HEK293 (cell line): ENCODE data around the gene PRF1.
A peak's percentile ranks its signal among the peaks of the same experiment; 100 is the strongest.

Source experiments
- CTCF ChIA-PET: fragments of 350-600 bp; formaldehyde crosslinking; extraction: SDS; loops from one replicate; lab custom pipeline; 2021; ENCODE audit warnings: antibody characterized with exemption; lab: Yijun Ruan, JAX
- POLR2A ChIA-PET: fragments of 300-600 bp; formaldehyde crosslinking; extraction: SDS; loops from one replicate; lab custom pipeline; 2020; ENCODE audit warnings: antibody characterized with exemption, inconsistent platforms; lab: Yijun Ruan, JAX
- H3K27ac ChIP-seq: fragments of 200-500 bp; sonication (Bioruptor generic); 2 replicates; pipeline ENCODE4 v1.5.1; 2014; ENCODE audit warnings: low read depth, low read length, control low read depth, inconsistent platforms; ENCODE audit errors: extremely low read depth
- H3K36me3 ChIP-seq, 2 experiments: fragments of 200-500 bp in 1 of 2; sonication (Bioruptor generic) in 1 of 2; 1 replicate in 1 of 2; 2 replicates in 1 of 2; pipeline ENCODE4 v1.5.1; 2014 to 2017; ENCODE audit warnings: inconsistent platforms in 2 of 2, low read length in 2 of 2; ENCODE audit not compliant: control insufficient read depth in 2 of 2, insufficient read depth in 1 of 2
- H3K4me1 ChIP-seq: fragments of 200-500 bp; sonication (Bioruptor generic); 2 replicates; pipeline ENCODE4 v1.5.1; 2014; ENCODE audit warnings: mild to moderate bottlenecking, low read length, inconsistent platforms; ENCODE audit not compliant: control insufficient read depth, insufficient read depth
- H3K4me3 ChIP-seq: 2 replicates; pipeline ENCODE4 v1.5.1; 2011; ENCODE audit warnings: low read depth, mild to moderate bottlenecking, control low read depth, low read length, moderate library complexity
- H3K9me3 ChIP-seq: fragments of 200-500 bp; sonication (Bioruptor generic); 2 replicates; pipeline ENCODE4 v1.5.1; 2014; ENCODE audit warnings: low read depth, low read length, inconsistent platforms; ENCODE audit not compliant: control insufficient read depth, insufficient read depth
- BCL11A ChIP-seq: fragments of 450-650 bp; formaldehyde crosslinking; IDR thresholded peaks from 2 replicates; pipeline ENCODE4 v1.5.1; 2016; ENCODE audit warnings: low read depth, missing biosample characterization, missing genetic modification characterization
- EGR2 ChIP-seq: fragments of 450-650 bp; formaldehyde crosslinking; IDR thresholded peaks from 2 replicates; pipeline ENCODE4 v1.5.1; 2016; ENCODE audit warnings: low read depth, missing biosample characterization, missing genetic modification characterization
- PBX3 ChIP-seq: sonication (generic); formaldehyde crosslinking; IDR thresholded peaks from 2 replicates; pipeline ENCODE4 v1.8.1; 2022; ENCODE audit warnings: mild to moderate bottlenecking, moderate library complexity, missing genetic modification reagents
- SETDB1 ChIP-seq: IDR thresholded peaks from one replicate; pipeline ENCODE4 v1.6.1; 2017; ENCODE audit warnings: mild to moderate bottlenecking, low read length, moderate library complexity, mixed read lengths; ENCODE audit not compliant: insufficient read length
- ZBTB1 ChIP-seq: fragments of 450-650 bp; formaldehyde crosslinking; IDR thresholded peaks from 2 replicates; pipeline ENCODE4 v1.5.1; 2016; ENCODE audit warnings: missing biosample characterization, missing genetic modification characterization
- ZBTB10 ChIP-seq: fragments of 450-650 bp; formaldehyde crosslinking; IDR thresholded peaks from 2 replicates; pipeline ENCODE4 v1.5.1; 2016; ENCODE audit warnings: missing biosample characterization, missing genetic modification characterization
- ZBTB21 ChIP-seq: fragments of 450-650 bp; formaldehyde crosslinking; IDR thresholded peaks from 2 replicates; pipeline ENCODE4 v1.5.1; 2017; ENCODE audit warnings: missing biosample characterization, missing genetic modification characterization
- ZFHX2 ChIP-seq: fragments of 450-650 bp; formaldehyde crosslinking; conservative IDR thresholded peaks from 2 replicates; pipeline ENCODE4 v1.5.1; 2016; ENCODE audit warnings: missing biosample characterization, missing genetic modification characterization
- ZNF169 ChIP-seq: fragments of 450-650 bp; formaldehyde crosslinking; IDR thresholded peaks from 2 replicates; pipeline ENCODE4 v1.5.1; 2016; ENCODE audit warnings: missing biosample characterization, missing genetic modification characterization
- ZNF184 ChIP-seq: fragments of 450-650 bp; IDR thresholded peaks from 2 replicates; pipeline ENCODE4 v1.5.1; 2018; ENCODE audit warnings: missing biosample characterization, mild to moderate bottlenecking, missing genetic modification characterization
- ZNF223 ChIP-seq: fragments of 450-650 bp; formaldehyde crosslinking; IDR thresholded peaks from 2 replicates; pipeline ENCODE4 v1.5.1; 2016; ENCODE audit warnings: missing biosample characterization, missing genetic modification characterization
- ZNF292 ChIP-seq: fragments of 450-650 bp; formaldehyde crosslinking; IDR thresholded peaks from 2 replicates; pipeline ENCODE4 v1.5.1; 2016; ENCODE audit warnings: low read depth, missing biosample characterization, missing genetic modification characterization, borderline replicate concordance
- ZNF544 ChIP-seq: fragments of 450-650 bp; formaldehyde crosslinking; IDR thresholded peaks from 2 replicates; pipeline ENCODE4 v1.5.0; 2017; ENCODE audit warnings: missing biosample characterization, missing genetic modification characterization
- ZNF549 ChIP-seq: fragments of 450-650 bp; IDR thresholded peaks from 2 replicates; pipeline ENCODE4 v1.5.1; 2018; ENCODE audit warnings: missing biosample characterization, missing genetic modification characterization, mild to moderate bottlenecking, inconsistent platforms, moderate library complexity
- ZNF585B ChIP-seq: fragments of 450-650 bp; formaldehyde crosslinking; IDR thresholded peaks from 2 replicates; pipeline ENCODE4 v1.5.1; 2016; ENCODE audit warnings: missing biosample characterization, missing genetic modification characterization
- ZNF610 ChIP-seq: fragments of 450-650 bp; formaldehyde crosslinking; IDR thresholded peaks from 2 replicates; pipeline ENCODE4 v1.5.1; 2016; ENCODE audit warnings: missing biosample characterization, missing genetic modification characterization, borderline replicate concordance
- ZNF626 ChIP-seq: fragments of 450-650 bp; sonication (Bioruptor Pico); formaldehyde crosslinking; IDR thresholded peaks from 2 replicates; pipeline ENCODE4 v1.5.1; 2018; ENCODE audit warnings: missing biosample characterization, missing genetic modification characterization, inconsistent platforms
- ZNF660 ChIP-seq: fragments of 450-650 bp; IDR thresholded peaks from 2 replicates; pipeline ENCODE4 v1.5.1; 2018; ENCODE audit warnings: missing biosample characterization, mild to moderate bottlenecking, missing genetic modification characterization
- ZNF670 ChIP-seq: fragments of 450-650 bp; formaldehyde crosslinking; IDR thresholded peaks from 2 replicates; pipeline ENCODE4 v1.5.1; 2016; ENCODE audit warnings: missing biosample characterization, missing genetic modification characterization, low read depth
- TF ChIP-seq, protein P1 (sequence below): fragments of 450-650 bp; formaldehyde crosslinking; IDR thresholded peaks from 2 replicates; pipeline ENCODE4 v1.5.1; 2017; ENCODE audit warnings: missing biosample characterization, missing genetic modification characterization

Gene PRF1

DNA sequence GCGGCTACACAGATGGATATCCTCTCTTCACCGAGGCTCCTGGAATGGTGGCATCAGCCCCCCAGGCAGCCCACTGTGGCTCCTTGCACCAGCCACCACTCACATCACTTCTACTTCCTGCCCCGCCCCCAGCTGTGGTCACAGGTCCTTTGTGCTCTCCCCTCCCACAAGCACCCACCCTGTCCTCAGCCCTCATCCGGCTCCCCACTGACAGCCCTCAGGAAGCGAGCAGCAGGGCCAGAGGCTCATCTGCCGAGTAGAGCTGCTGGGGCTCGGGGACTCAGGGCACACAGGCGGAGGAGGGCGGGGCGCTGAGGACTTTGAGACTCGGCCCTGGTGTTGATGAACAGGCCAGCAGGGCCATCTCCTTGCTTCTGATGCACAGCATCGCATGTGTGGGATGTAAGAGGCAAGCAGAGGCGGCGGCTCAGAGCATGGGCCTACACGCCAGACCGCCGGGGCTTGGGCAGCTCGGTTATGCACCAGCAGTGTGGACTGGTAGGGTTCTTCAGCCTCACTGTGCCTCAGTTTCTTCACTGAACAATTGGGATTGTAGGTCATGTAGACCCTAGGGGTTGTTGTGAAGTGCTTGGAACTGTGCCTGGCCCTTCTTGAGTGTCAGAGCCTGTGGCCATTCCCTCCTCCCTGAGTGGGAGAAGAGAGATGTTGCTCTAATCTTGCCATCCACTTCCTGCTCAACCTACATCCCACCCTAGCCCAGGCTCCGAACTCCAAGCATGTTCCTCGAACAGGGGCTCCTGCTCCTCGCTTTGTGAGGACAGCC, at the start of gene PRF1:
TSS of gene PRF1 (minus strand) at position 77 of the 784 bp plus-strand sequence. CDS start 1,839 bp downstream, outside the sequence.
- no peak for TF ChIP-seq ZNF660 (tag by site-specific recombination)
- no peak for TF ChIP-seq ZBTB21 (tag by site-specific recombination)
- no peak for TF ChIP-seq ZNF223
- TF ChIP-seq, protein P1, sequence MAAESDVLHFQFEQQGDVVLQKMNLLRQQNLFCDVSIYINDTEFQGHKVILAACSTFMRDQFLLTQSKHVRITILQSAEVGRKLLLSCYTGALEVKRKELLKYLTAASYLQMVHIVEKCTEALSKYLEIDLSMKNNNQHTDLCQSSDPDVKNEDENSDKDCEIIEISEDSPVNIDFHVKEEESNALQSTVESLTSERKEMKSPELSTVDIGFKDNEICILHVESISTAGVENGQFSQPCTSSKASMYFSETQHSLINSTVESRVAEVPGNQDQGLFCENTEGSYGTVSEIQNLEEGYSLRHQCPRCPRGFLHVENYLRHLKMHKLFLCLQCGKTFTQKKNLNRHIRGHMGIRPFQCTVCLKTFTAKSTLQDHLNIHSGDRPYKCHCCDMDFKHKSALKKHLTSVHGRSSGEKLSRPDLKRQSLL (tag by site-specific recombination), result no peak
- TF ChIP-seq ZFHX2 (tag by site-specific recombination), result peak; percentile 82
- TF ChIP-seq ZNF670 (tag by site-specific recombination), result no peak
- TF ChIP-seq ZBTB10 (tag by site-specific recombination), result no peak
- TF ChIP-seq BCL11A (tag by site-specific recombination), result no peak
- no peak for TF ChIP-seq ZBTB1 (tag by site-specific recombination)
- peak; percentile 77 for TF ChIP-seq EGR2
- no peak for TF ChIP-seq ZNF544 (tag by site-specific recombination)

DNA sequence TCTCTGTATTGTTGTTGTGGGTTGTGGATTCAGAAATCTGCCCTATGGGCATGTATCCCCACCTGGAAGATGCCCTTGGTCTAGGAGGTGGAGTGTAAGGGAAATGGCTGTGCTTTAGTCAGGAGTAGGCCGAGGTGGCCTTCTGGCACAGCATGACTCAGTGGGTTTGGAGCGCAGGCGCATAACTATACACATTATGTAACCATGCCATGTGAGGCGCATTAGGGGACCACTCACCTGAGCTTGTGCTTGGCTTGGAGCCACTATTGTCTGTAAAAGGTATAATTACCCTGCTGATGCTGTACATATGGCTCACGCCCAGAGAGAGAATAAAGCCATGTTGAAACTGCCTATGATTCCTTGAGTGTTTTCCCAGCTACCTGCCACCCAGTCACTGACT, 49.1 kb upstream of the PRF1 start:
- no peaks in the 10 kb centered on the region for H3K4me1 ChIP-seq
- H3K9me3 ChIP-seq, result no peaks in the 10 kb centered on the region
- no peaks in the 10 kb centered on the region for H3K36me3 ChIP-seq
- ChIA-PET POLR2A (no interaction called here), CTCF (no interaction called here)
- H3K4me3 ChIP-seq, result no peak overlapping the region
- H3K27ac ChIP-seq, result no peak overlapping the region
- TF ChIP-seq ZNF169 (tag by site-specific recombination) (peak; percentile 57; the same call in 1 of the 2 replicates), ZNF184 (tag by site-specific recombination) (peak; percentile 66), PBX3 (CRISPR knock-in tag) (no peak), ZNF626 (tag by site-specific recombination) (peak; percentile 80; the same call in 1 of the 2 replicates), ZNF585B (tag by site-specific recombination) (peak; percentile 68), ZNF549 (tag by site-specific recombination) (peak; percentile 60), ZNF610 (peak; percentile 60; the same call in 1 of the 2 replicates), SETDB1 (peak; percentile 89), ZNF292 (tag by site-specific recombination) (no peak)
- TF ChIP-seq, all 188 proteins: peak for 7

More for the DNA sequence above, at the start of gene PRF1:
- no peak within 1 kb of the TSS for H3K4me3 ChIP-seq
- no peak within 1 kb of the TSS for H3K27ac ChIP-seq
- ChIA-PET POLR2A (no interaction called here), CTCF (no interaction called here)
- H3K9me3 ChIP-seq, result no peaks in the 10 kb centered on the region
- H3K36me3 ChIP-seq, result no peaks in the 10 kb centered on the region
- no peaks in the 10 kb centered on the region for H3K4me1 ChIP-seq
